Measurements from ENCODE around the gene ATF7IP2.

DNA sequence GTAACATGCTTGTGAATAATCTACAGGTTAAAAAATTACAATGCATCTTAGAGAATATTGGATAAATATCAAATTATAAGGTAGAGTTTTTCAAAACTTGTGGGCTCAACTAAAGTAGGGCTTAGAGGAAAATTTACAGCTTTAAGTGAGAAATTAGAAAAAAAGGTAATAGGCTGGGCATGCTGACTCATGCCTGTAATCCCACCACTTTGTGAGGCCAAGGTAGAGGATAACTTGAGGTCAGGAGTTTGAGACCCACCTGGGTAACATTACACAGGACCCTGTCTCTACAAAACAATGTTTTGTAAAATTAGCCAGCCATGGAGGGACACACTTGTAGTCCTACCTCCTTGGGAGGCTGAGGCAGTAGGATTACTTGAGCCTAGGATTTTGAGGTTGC is 4.5 kb downstream of the ATF7IP2 start:
- TF ChIP-seq POLR2A (IDR thresholded peaks at IDR 0.05) (no peak), POLR2AphosphoS5 (IDR thresholded peaks at IDR 0.05) (no peak)
- TF ChIP-seq, protein P1, sequence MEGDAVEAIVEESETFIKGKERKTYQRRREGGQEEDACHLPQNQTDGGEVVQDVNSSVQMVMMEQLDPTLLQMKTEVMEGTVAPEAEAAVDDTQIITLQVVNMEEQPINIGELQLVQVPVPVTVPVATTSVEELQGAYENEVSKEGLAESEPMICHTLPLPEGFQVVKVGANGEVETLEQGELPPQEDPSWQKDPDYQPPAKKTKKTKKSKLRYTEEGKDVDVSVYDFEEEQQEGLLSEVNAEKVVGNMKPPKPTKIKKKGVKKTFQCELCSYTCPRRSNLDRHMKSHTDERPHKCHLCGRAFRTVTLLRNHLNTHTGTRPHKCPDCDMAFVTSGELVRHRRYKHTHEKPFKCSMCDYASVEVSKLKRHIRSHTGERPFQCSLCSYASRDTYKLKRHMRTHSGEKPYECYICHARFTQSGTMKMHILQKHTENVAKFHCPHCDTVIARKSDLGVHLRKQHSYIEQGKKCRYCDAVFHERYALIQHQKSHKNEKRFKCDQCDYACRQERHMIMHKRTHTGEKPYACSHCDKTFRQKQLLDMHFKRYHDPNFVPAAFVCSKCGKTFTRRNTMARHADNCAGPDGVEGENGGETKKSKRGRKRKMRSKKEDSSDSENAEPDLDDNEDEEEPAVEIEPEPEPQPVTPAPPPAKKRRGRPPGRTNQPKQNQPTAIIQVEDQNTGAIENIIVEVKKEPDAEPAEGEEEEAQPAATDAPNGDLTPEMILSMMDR (IDR thresholded peaks at IDR 0.05), result no peak

Data from breast epithelium (tissue), 3 donors.